ENCODE measurements around the gene KRT80.

KRT80 gene

DNA sequence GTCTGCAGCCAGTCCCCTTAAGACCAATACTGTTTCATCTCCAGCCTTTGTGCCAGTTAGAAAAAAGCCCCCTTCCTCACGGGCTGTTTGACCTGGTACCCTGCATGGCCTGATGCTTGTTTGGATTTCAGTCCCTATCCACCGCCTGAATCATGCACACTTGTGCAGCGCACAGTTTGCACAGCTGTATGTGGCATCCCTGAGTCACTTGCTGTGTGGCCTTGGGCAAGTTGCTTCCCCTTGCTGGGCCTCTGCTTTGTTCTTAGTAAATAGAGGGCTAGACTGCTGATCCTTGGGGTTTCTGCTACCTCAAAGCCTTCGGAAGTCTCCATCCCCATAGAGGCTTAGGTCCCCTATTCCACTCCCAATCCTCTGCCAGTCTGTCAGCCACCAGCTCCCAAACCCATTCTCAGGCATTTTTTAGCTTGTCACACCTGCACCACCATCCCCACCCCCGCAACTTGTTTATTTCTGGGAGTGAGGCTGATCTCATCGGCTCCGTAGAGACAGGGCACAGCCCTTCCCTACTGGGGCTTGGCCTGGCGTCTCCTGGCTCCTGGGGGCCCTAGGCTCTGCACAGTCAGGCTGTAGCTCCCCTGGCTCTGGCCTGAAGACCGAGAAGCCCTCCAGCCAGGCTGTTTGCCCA lies 8.8 kb downstream of the KRT80 start:
- Mint-ChIP-seq H3K27ac (no peak overlapping the region), H3K4me3 (no peak overlapping the region), H3K36me3 (no peaks in the 10 kb centered on the region), H3K4me1 (no peaks in the 10 kb centered on the region), H3K27me3 (no peaks in the 10 kb centered on the region), H3K9me3 (no peaks in the 10 kb centered on the region)

- H3K36me3 Mint-ChIP-seq = no peaks in the 10 kb centered on the region
- no peaks in the 10 kb centered on the region for H3K4me1 Mint-ChIP-seq
- no peak overlapping the region for H3K4me3 Mint-ChIP-seq
- H3K9me3 Mint-ChIP-seq = no peaks in the 10 kb centered on the region
- no peak overlapping the region for H3K27ac Mint-ChIP-seq
- no peaks in the 10 kb centered on the region for H3K27me3 Mint-ChIP-seq
Observed at GRCh38 chr12:52182384-52182783, 9.4 kb downstream of the KRT80 start.

- Mint-ChIP-seq H3K27ac (no peak overlapping the region), H3K4me1 (no peaks in the 10 kb centered on the region), H3K36me3 (no peaks in the 10 kb centered on the region), H3K9me3 (no peaks in the 10 kb centered on the region), H3K27me3 (no peaks in the 10 kb centered on the region), H3K4me3 (no peak overlapping the region)
Observed at GRCh38 chr12:52181746-52182145, 10.1 kb downstream of the KRT80 start.

GRCh38 chr12:52180971-52181628 lies 10.7 kb downstream of the KRT80 start:
- Mint-ChIP-seq H3K27ac (no peak overlapping the region), H3K36me3 (no peaks in the 10 kb centered on the region), H3K27me3 (no peaks in the 10 kb centered on the region), H3K4me1 (no peaks in the 10 kb centered on the region), H3K4me3 (no peak overlapping the region), H3K9me3 (no peaks in the 10 kb centered on the region)

DNA sequence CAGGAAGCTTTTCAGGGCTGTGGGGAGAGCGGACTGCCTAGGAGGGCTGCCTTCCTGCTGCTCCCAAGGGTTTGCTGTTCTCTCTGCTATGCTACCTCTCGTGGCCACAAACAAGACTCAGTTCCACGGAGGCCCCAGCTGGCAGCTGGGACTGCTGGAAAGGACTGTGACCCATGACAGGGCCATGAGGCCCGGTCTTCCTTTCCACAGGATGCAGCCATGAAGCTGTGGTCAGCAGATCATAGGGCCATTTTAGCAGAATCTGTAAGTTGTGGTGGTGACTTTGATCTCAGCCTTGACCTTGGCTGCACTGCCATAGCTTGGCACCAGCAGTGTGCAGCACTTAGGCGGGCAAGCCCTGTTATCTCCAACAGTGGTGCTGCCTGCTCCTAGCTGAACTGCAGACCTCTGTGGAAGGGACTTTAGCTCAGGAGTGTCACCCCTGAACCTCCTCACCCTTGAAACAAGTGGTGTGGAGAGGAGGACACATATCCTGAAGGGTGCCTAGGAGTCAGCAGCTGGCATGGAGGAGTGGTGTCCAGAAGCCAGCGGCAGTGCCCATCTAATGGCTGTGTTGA lies 12.3 kb downstream of the KRT80 start:
- Mint-ChIP-seq H3K27me3 (no peaks in the 10 kb centered on the region), H3K9me3 (no peaks in the 10 kb centered on the region), H3K27ac (no peak overlapping the region), H3K36me3 (no peaks in the 10 kb centered on the region), H3K4me3 (no peak overlapping the region), H3K4me1 (no peaks in the 10 kb centered on the region)

GRCh38 chr12:52178984-52179383 lies 12.8 kb downstream of the KRT80 start:
- no peaks in the 10 kb centered on the region for H3K36me3 Mint-ChIP-seq
- no peaks in the 10 kb centered on the region for H3K9me3 Mint-ChIP-seq
- no peak overlapping the region for H3K27ac Mint-ChIP-seq
- no peak overlapping the region for H3K4me3 Mint-ChIP-seq
- no peaks in the 10 kb centered on the region for H3K4me1 Mint-ChIP-seq
- no peaks in the 10 kb centered on the region for H3K27me3 Mint-ChIP-seq

DNA sequence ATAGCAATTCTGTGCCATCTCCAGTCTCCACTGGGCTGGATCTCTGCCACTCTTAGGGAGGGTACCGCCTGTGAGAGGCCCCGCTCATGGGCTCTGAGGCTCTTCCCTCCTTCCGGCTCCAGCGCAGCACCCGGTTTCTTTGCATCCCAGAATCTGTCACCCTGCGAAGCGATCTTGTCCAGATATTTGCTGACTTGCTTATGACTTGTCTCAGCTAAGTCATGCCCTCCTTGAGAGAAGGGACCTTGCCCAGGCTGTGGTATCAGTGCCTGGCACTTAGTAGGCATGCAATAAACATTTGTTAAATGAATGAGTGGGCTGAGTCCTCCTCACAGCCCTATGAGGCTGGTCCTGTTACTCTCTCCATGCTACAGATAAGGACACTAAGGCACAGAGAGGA lies 13.4 kb downstream of the KRT80 start:
- Mint-ChIP-seq H3K27me3 (no peaks in the 10 kb centered on the region), H3K36me3 (no peaks in the 10 kb centered on the region), H3K9me3 (no peaks in the 10 kb centered on the region), H3K27ac (no peak overlapping the region), H3K4me3 (no peak overlapping the region), H3K4me1 (no peaks in the 10 kb centered on the region)

DNA sequence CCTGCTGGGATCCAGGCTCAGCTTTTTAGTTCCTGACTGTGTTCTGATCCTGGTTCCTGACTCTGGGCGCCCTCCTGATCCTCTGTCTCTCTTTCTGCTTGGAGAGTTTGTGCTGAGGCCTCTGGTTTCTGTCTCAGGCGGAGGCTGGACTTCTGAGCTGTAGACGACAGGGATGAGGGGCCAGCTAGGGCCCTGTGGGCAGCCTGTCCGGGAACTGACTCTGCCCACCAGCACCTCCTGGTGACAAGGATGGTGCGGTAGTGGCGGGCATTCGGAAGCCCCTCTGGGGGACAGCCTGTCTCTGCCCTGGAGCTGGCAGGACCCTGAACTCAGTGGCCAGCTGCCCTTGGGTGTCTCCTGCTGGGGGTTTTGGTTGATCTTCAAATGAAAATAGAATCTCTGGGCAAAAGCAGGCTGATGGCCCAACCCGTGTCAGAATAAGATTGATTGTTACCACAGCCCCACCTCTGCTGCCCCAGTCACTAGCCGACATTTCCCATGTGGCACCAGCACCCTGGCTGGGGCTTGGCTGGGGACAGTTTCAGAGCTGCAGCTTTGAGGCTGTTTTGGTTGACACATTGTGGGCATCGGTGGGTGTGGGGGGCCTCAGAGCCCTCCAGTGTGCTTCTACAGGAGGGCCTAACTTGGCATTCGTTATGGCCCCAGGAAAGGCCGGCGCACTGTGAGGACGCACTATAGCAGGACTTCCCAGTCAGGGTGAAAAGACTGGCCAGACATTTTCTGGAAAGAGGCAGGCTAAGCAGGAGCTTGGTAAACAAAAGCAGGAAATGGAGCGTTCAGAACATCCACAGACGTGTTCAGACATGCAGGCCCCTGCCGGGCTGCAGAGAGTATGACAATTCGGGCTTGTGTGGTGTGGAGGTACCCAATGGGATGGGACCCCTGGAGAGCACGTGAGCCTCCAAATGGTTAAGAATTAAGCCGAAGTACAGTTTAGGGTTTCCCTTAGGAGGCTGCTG lies 16.2 kb downstream of the KRT80 start:
- H3K4me3 Mint-ChIP-seq = no peak overlapping the region
- no peaks in the 10 kb centered on the region for H3K9me3 Mint-ChIP-seq
- H3K4me1 Mint-ChIP-seq = no peaks in the 10 kb centered on the region
- H3K36me3 Mint-ChIP-seq = no peaks in the 10 kb centered on the region
- H3K27ac Mint-ChIP-seq = no peak overlapping the region
- no peaks in the 10 kb centered on the region for H3K27me3 Mint-ChIP-seq

DNA sequence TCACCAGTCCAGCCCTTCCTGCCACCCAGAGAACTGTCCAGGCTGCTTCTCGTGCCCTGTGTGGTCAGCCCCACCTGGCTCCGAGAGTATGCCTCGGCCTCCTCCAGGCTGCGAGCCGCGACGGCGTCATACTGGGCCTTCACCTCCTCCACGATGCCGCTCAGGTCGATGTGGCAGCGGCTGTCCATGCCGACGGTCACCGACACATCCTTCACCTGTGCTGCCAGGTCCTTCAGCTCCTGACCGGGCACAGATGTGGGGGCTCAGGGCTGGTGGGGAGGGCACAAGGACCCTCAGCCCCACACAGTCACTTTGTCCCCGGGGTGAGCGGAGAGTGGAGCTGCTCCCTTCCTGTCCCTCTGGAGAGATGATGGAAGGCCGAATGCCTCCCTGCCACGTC lies 18.3 kb downstream of the KRT80 start:
- H3K36me3 Mint-ChIP-seq = no peaks in the 10 kb centered on the region

DNA sequence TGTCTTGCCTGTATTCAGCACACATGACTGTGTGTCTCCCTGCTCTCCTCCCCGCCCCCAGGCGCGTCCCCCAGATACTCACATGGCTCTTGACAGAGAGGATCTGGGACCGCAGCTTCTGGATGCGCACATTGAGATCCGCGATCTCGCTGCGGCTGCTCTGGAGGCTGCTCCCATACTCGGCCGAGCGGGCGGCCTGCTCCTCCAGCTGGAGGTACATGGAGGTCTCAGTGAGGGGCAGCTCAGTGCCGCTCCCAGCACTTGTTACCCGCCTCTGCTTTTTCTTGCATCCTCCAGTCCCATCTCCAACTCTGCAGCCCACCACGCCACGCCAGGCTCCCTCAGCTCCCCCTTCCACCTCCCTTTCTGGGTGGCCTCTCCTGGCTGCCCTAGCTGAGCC lies 18.9 kb downstream of the KRT80 start:
- no peaks in the 10 kb centered on the region for H3K36me3 Mint-ChIP-seq
- no peak overlapping the region for H3K27ac Mint-ChIP-seq
- no peaks in the 10 kb centered on the region for H3K27me3 Mint-ChIP-seq
- no peaks in the 10 kb centered on the region for H3K4me1 Mint-ChIP-seq
- H3K9me3 Mint-ChIP-seq = no peaks in the 10 kb centered on the region
- no peak overlapping the region for H3K4me3 Mint-ChIP-seq

More for the DNA sequence above, 18.3 kb downstream of the KRT80 start:
- Mint-ChIP-seq H3K27ac (no peak overlapping the region), H3K27me3 (no peaks in the 10 kb centered on the region), H3K4me3 (no peak overlapping the region), H3K9me3 (no peaks in the 10 kb centered on the region), H3K4me1 (no peaks in the 10 kb centered on the region)

GRCh38 chr12:52171950-52172512 lies 19.8 kb downstream of the KRT80 start:
- Mint-ChIP-seq H3K27ac (no peak overlapping the region), H3K4me3 (no peak overlapping the region), H3K9me3 (no peaks in the 10 kb centered on the region), H3K27me3 (no peaks in the 10 kb centered on the region), H3K4me1 (no peaks in the 10 kb centered on the region), H3K36me3 (no peaks in the 10 kb centered on the region)

- no peak overlapping the region for H3K27ac Mint-ChIP-seq
- no peaks in the 10 kb centered on the region for H3K27me3 Mint-ChIP-seq
Observed at GRCh38 chr12:52170827-52171226, 21.0 kb downstream of the KRT80 start.

GRCh38 chr12:52169886-52170285 lies 21.9 kb downstream of the KRT80 start:
- no peaks in the 10 kb centered on the region for H3K36me3 Mint-ChIP-seq
- H3K4me1 Mint-ChIP-seq = no peaks in the 10 kb centered on the region
- H3K27me3 Mint-ChIP-seq = no peaks in the 10 kb centered on the region
- H3K9me3 Mint-ChIP-seq = no peaks in the 10 kb centered on the region
- no peak overlapping the region for H3K27ac Mint-ChIP-seq
- H3K4me3 Mint-ChIP-seq = no peak overlapping the region

More at GRCh38 chr12:52170827-52171226, 21.0 kb downstream of the KRT80 start:
- Mint-ChIP-seq H3K4me3 (no peak overlapping the region), H3K36me3 (no peaks in the 10 kb centered on the region), H3K9me3 (no peaks in the 10 kb centered on the region), H3K4me1 (no peaks in the 10 kb centered on the region)

DNA sequence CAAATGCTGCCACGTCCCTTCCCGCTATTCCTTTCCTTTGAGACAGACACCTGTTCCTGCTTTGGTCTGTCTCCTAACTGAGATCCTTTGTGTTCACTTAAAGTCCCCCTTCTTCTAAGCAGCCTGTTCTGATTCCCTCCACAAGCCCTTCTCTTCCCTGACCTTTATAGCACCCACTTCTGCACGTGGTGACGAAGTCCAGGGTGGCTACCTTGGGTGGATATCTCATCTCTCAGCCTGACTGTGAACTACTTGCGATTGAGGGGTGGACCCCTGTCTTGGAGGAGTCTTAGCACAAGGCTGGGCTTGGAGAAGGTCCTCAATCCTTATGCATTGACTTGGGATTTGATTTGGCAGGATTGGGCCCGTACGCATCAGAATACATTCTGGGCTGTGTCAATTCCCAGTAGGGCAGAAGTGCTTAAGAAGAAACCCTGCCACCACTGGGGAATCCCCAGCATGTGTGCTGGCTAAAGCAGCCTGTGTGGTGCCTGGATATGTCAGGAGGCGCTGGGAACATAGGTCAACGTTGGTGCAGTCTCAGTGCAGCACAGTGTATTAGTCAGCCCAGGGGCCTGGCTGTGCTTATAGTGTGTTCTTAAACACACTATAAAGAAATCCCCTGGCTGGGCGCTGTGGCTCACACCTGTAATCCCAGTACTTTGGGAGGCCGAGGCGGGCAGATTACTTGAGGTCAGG lies 23.6 kb downstream of the KRT80 start:
- Mint-ChIP-seq H3K4me1 (peaks cover 8% of the 10 kb centered on the region), H3K27ac (no peak overlapping the region), H3K27me3 (no peaks in the 10 kb centered on the region), H3K9me3 (no peaks in the 10 kb centered on the region), H3K36me3 (no peaks in the 10 kb centered on the region), H3K4me3 (no peak overlapping the region)

- Mint-ChIP-seq H3K9me3 (no peaks in the 10 kb centered on the region), H3K4me3 (no peak overlapping the region), H3K4me1 (peaks cover 13% of the 10 kb centered on the region), H3K27ac (peak overlapping the region; percentile 65), H3K27me3 (no peaks in the 10 kb centered on the region), H3K36me3 (no peaks in the 10 kb centered on the region)
Observed at GRCh38 chr12:52167526-52167925, 24.3 kb downstream of the KRT80 start.
